Smooth muscle cell (in vitro differentiated cells): ENCODE results near the gene ACTA2. TPM values are rescaled to one million over a fixed set of nuclear protein-coding genes. Genes with fewer than 3 reads are reported as not detected.

Source experiments
- DNase-seq: peaks from one replicate; lab custom pipeline; 2025; ENCODE audit not compliant: unreplicated experiment; lab: John Stamatoyannopoulos, UW
- H2AFZ ChIP-seq: fragments of 200-600 bp; sonication (generic); 2 replicates; pipeline ENCODE4 v1.6.0; 2016; ENCODE audit warnings: antibody characterized with exemption, low read depth, mild to moderate bottlenecking
- H3F3A ChIP-seq: fragments of 200-600 bp; sonication (generic); 2 replicates; pipeline ENCODE4 v1.6.0; 2017; ENCODE audit warnings: antibody characterized with exemption, low read depth
- H3K27ac ChIP-seq: fragments of 200-600 bp; sonication (generic); 2 replicates; pipeline ENCODE4 v1.5.1; 2016; ENCODE audit warnings: low read depth, mild to moderate bottlenecking
- H3K27me3 ChIP-seq: fragments of 200-600 bp; sonication (generic); 2 replicates; pipeline ENCODE4 v1.6.1; 2016; ENCODE audit warnings: low read depth, mild to moderate bottlenecking
- H3K36me3 ChIP-seq: fragments of 200-600 bp; sonication (generic); 2 replicates; pipeline ENCODE4 v1.5.1; 2016; ENCODE audit warnings: low read depth
- H3K4me1 ChIP-seq: fragments of 200-600 bp; sonication (generic); 2 replicates; pipeline ENCODE4 v1.5.1; 2016; ENCODE audit warnings: low read depth
- H3K4me2 ChIP-seq: fragments of 200-600 bp; sonication (generic); 2 replicates; pipeline ENCODE4 v1.6.0; 2016; ENCODE audit warnings: mild to moderate bottlenecking
- H3K4me3 ChIP-seq: fragments of 200-600 bp; sonication (generic); 2 replicates; pipeline ENCODE4 v1.5.1; 2016; ENCODE audit warnings: mild to moderate bottlenecking
- H3K79me2 ChIP-seq: fragments of 200-600 bp; sonication (generic); 2 replicates; pipeline ENCODE4 v1.6.0; 2016; ENCODE audit warnings: low read depth, mild to moderate bottlenecking
- H3K9ac ChIP-seq: fragments of 200-600 bp; sonication (generic); 2 replicates; pipeline ENCODE4 v1.6.0; 2016; ENCODE audit warnings: low read depth
- H3K9me3 ChIP-seq: fragments of 200-600 bp; sonication (generic); replicated peaks from 2 replicates; pipeline ENCODE4 v1.5.1; 2016; ENCODE audit warnings: low read depth
- H4K20me1 ChIP-seq: fragments of 200-600 bp; sonication (generic); 2 replicates; pipeline ENCODE4 v1.6.0; 2016; ENCODE audit warnings: low read depth
- WGBS: methylation state at CpG from one replicate; pipeline ENCODE4 v1.1.7; 2016; ENCODE audit warnings: low lambda C conversion rate; 5-methylcytosine and 5-hydroxymethylcytosine counted together
- polyA plus RNA-seq: library from polyadenylated mRNA; unstranded; fragments of >200 nt; fragmentation: Nextera tagmentation; extraction: Ambion mirVana; gene quantifications from 2 replicates; pipeline ENCODE4 v1.2.1, GENCODE V29; 2016
- total RNA-seq: library from RNA; depleted of rRNA; stranded (reverse); fragments of >200 nt; gene quantifications from 2 replicates; pipeline ENCODE4 v1.2.3, GENCODE V29; 2014
- TF ChIP-seq, protein P1 (sequence below): fragments of 200-600 bp; sonication (generic); IDR thresholded peaks from 2 replicates; pipeline ENCODE4 v1.5.1; 2017; ENCODE audit warnings: borderline replicate concordance, mild to moderate bottlenecking, antibody characterized with exemption; ENCODE audit not compliant: insufficient read depth, poor library complexity, severe bottlenecking

Gene ACTA2
- total and polyA plus RNA-seq, 2 experiments from 2014 or later = 2,305 to 4,814 TPM

DNA sequence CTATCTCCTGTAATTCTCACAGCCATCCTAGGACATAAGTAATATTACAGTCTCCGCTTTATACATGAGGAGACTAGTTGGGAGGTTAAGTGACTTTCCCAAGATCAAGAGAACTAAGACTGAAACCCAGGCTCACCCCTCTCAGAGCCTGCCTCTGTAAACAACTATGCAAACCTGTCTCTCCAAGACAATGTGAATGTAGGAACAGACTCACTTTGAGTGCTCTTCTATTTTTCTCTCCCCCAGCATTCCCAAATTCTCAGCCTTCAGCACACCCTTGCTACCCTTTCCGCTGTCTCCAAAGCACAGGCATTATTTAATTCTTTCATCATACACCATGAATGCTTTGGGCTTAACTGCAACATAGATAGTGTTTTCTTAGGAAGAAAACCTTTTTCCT lies 13.6 kb downstream of the ACTA2 start:
- Histone ChIP-seq H3K4me3 (no peak overlapping the region), H3K36me3 (peaks cover 45% of the 10 kb centered on the region), H3F3A (peaks cover 82% of the 10 kb centered on the region), H3K9ac (no peak overlapping the region), H3K79me2 (no peaks in the 10 kb centered on the region), H3K9me3 (no peaks in the 10 kb centered on the region), H3K27ac (peak overlapping the region; percentile 18), H3K27me3 (no peaks in the 10 kb centered on the region), H3K4me2 (no peak overlapping the region), H2AFZ (no peak overlapping the region), H4K20me1 (peaks cover 76% of the 10 kb centered on the region), H3K4me1 (no peaks in the 10 kb centered on the region)
- DNase-seq = no peak
- TF ChIP-seq, protein P1, sequence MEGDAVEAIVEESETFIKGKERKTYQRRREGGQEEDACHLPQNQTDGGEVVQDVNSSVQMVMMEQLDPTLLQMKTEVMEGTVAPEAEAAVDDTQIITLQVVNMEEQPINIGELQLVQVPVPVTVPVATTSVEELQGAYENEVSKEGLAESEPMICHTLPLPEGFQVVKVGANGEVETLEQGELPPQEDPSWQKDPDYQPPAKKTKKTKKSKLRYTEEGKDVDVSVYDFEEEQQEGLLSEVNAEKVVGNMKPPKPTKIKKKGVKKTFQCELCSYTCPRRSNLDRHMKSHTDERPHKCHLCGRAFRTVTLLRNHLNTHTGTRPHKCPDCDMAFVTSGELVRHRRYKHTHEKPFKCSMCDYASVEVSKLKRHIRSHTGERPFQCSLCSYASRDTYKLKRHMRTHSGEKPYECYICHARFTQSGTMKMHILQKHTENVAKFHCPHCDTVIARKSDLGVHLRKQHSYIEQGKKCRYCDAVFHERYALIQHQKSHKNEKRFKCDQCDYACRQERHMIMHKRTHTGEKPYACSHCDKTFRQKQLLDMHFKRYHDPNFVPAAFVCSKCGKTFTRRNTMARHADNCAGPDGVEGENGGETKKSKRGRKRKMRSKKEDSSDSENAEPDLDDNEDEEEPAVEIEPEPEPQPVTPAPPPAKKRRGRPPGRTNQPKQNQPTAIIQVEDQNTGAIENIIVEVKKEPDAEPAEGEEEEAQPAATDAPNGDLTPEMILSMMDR = no peak
- WGBS = 98% methylated on average over 2 of the region's 2 CpGs

DNA sequence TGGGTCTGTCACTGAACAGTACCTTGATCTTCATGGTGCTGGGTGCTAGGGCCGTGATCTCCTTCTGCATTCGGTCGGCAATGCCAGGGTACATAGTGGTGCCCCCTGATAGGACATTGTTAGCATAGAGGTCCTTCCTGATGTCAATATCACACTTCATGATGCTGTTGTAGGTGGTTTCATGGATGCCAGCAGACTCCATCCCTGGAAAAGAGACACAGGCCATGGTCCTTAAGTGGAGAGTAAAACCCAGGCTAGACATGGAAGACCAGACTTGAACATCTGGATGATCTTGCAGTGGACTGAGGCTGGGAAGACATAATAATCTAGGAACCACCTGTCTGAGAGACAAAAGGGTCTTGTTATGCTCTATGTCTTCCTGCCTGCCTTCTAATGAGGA lies 14.5 kb downstream of the ACTA2 start:
- DNase-seq = no peak
- H3K27ac ChIP-seq = no peak overlapping the region
- TF ChIP-seq, protein P1 = no peak
- no peak overlapping the region for H3K9ac ChIP-seq
- peaks cover 67% of the 10 kb centered on the region for H4K20me1 ChIP-seq
- no peak overlapping the region for H2AFZ ChIP-seq
- no peaks in the 10 kb centered on the region for H3K4me1 ChIP-seq
- H3F3A ChIP-seq = peaks cover 80% of the 10 kb centered on the region
- H3K9me3 ChIP-seq = no peaks in the 10 kb centered on the region
- H3K79me2 ChIP-seq = no peaks in the 10 kb centered on the region
- H3K4me2 ChIP-seq = no peak overlapping the region
- WGBS = 96% methylated on average over 3 of the region's 3 CpGs
- H3K27me3 ChIP-seq = no peaks in the 10 kb centered on the region
- H3K36me3 ChIP-seq = peaks cover 40% of the 10 kb centered on the region
- H3K4me3 ChIP-seq = no peak overlapping the region

DNA sequence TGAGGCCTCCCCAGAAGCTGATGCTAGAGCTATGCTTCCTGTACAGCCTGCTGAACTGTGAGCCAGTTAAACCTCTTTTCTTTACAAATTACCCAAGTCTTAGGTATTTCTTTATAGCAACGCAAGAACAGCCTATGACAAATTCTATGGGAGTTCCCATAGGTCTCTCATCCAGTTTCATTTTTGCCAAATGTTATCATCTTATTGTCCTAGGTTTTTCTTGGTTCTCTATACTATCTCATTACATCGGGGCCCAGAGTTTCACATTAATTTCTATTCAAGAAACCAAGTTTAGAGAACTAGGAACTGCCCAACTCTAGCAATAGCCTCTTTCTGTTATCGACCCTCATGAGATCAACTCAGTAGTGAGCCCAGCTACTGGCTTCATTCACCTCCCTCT lies 15.9 kb downstream of the ACTA2 start:
- peaks cover 27% of the 10 kb centered on the region for H3K36me3 ChIP-seq

More for the DNA sequence above, 15.9 kb downstream of the ACTA2 start:
- Histone ChIP-seq H3K9me3 (no peaks in the 10 kb centered on the region), H3K4me3 (no peak overlapping the region), H2AFZ (no peak overlapping the region), H3K27me3 (no peaks in the 10 kb centered on the region), H3F3A (peaks cover 72% of the 10 kb centered on the region), H3K79me2 (no peaks in the 10 kb centered on the region), H3K27ac (peak overlapping the region; percentile 16), H3K9ac (no peak overlapping the region), H3K4me1 (no peaks in the 10 kb centered on the region), H4K20me1 (peaks cover 53% of the 10 kb centered on the region), H3K4me2 (no peak overlapping the region)
- TF ChIP-seq, protein P1 = no peak
- DNase-seq = no peak
- WGBS = 98% methylated on average over 3 of the region's 3 CpGs
